ENCODE measurements around the gene PLAC9.

- TF ChIP-seq POLR2A (IDR thresholded peaks at IDR 0.05) (no peak), CTCF (IDR thresholded peaks at IDR 0.05) (no peak), EP300 (IDR thresholded peaks at IDR 0.05; ENCODE audit: low read depth) (no peak)
These were observed 42.3 kb downstream of the PLAC9 start for GRCh38 chr10:80174641-80175395.

Measured in transverse colon (tissue), 3 donors.